Measurements from ENCODE around the gene RAB3C.

Gene RAB3C

GRCh38 chr5:58905944-58906343 lies 323.1 kb downstream of the RAB3C start:
- DNase-seq (ENCODE audit: extremely low read depth in 1 of 2, low read depth in 1 of 2): no peak

All from stimulated activated CD8-positive, alpha-beta memory T cell treated with anti-CD3 and anti-CD28 coated beads, Interleukin-7, amount 100 ng/mL, for 48 hours (primary cell).